HUES6 (cell line): ENCODE measurements around the gene DCP1B.

Experiments
- H3K27ac ChIP-seq: 2 replicates; pipeline ENCODE4 v1.7.0; 2013; ENCODE audit warnings: low read depth, mild to moderate bottlenecking, low read length, inconsistent platforms
- H3K27me3 ChIP-seq: 2 replicates; pipeline ENCODE4 v1.6.1; 2013; ENCODE audit warnings: low read length; ENCODE audit not compliant: control insufficient read depth, insufficient read depth
- H3K36me3 ChIP-seq: 2 replicates; pipeline ENCODE4 v1.6.1; 2013; ENCODE audit warnings: low read length; ENCODE audit not compliant: control insufficient read depth, insufficient read depth
- H3K4me1 ChIP-seq: 2 replicates; pipeline ENCODE4 v1.6.1; 2013; ENCODE audit warnings: low read length; ENCODE audit not compliant: control insufficient read depth, insufficient read depth
- H3K4me3 ChIP-seq: 2 replicates; pipeline ENCODE4 v1.5.1; 2013; ENCODE audit warnings: low read depth, low read length
- H3K9ac ChIP-seq: one replicate; pipeline ENCODE4 v1.6.1; 2013; ENCODE audit warnings: mild to moderate bottlenecking, low read length
- H3K9me3 ChIP-seq: 2 replicates; pipeline ENCODE4 v1.6.1; 2013; ENCODE audit warnings: low read depth, low read length; ENCODE audit not compliant: control insufficient read depth, insufficient read depth

The DCP1B gene

DNA sequence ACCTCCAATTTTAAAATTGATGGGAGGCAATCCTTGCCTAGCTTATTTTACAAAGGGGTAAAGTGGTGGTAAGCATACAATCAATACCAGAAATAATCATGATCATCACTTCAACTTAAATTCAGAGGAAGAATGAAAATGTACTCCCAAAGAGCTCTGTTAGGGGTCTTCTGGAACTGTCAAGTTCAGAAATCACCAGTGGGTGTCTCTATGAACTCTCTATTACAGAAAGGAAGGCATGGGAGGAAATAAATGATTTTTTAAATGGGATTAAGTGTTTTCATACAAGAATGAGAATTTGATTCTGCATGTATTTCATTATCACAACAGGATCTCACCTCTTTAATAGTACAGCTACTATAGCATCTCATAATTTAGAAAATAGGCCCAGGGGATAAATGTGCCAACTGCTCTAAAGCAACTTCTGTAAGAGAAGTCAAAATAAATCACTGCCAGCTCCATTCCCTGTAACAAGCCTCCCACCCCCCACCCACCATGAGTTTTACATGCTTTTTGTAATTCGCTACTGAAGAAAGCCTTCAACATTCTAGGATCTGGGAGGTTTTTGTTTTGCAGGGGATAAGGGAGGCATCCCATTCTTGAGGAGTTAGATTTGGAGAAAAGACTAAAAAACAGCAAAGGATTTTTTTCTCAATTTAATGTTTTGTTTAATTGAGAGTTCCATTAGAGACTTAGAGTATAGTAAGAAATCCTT is 9.7 kb downstream of the DCP1B start:
- Histone ChIP-seq H3K4me3 (no peak overlapping the region), H3K27me3 (no peaks in the 10 kb centered on the region), H3K27ac (0 out of 2 replicates have a peak overlapping the region, but pooled peaks have one; percentile 49), H3K4me1 (peaks cover 30% of the 10 kb centered on the region), H3K9me3 (no peaks in the 10 kb centered on the region), H3K36me3 (peaks cover 31% of the 10 kb centered on the region), H3K9ac (no peak overlapping the region)

DNA sequence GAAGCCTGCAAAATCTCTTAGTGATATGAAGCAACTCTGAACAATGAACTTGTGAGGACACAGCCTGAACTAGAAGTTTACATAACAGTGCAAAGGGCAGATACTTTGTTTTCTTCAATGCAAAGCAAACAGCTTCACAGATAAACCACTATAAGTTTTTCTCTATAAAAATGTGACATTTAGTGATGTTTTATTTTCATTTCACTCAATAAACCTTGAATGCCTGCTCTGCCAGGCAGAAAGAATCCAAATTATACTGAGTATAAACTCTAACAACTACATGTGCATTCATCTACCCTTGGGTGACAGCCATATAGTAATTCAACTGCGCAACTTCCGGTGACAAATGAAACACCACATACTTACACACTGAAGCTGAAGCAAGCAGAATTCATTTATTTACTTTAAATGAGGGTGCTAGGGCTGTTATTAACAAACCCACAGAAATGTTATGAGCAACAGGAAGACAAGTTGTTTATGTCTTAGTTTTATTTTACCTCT is 10.3 kb downstream of the DCP1B start:
- H3K27ac ChIP-seq: no peak overlapping the region
- H3K9ac ChIP-seq: no peak overlapping the region
- H3K27me3 ChIP-seq: no peaks in the 10 kb centered on the region
- no peak overlapping the region for H3K4me3 ChIP-seq
- peaks cover 31% of the 10 kb centered on the region for H3K36me3 ChIP-seq
- peaks cover 30% of the 10 kb centered on the region for H3K4me1 ChIP-seq
- H3K9me3 ChIP-seq: no peaks in the 10 kb centered on the region

DNA sequence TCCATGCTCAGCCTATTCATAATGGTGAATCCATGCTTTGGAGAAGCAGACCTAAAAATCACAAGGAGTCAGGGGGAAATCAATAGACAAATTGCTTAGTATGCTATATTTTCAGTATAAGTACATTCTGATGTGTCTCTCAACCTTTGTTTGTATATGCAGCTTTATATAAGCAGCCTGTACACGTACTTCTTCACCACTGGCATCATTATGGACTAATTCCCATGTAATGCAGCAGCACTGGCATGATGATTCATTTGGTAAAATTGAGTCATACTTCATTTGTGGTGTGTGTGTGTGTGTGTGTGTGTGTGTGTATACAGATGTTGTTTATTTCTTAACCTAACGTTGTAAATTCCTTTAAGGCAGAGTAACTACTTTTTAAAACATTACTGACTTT is 10.9 kb downstream of the DCP1B start:
- Histone ChIP-seq H3K27me3 (no peaks in the 10 kb centered on the region), H3K4me3 (no peak overlapping the region), H3K36me3 (peaks cover 33% of the 10 kb centered on the region), H3K27ac (no peak overlapping the region), H3K9ac (no peak overlapping the region), H3K9me3 (no peaks in the 10 kb centered on the region; the same call in 1 of the 2 replicates), H3K4me1 (peaks cover 28% of the 10 kb centered on the region)

DNA sequence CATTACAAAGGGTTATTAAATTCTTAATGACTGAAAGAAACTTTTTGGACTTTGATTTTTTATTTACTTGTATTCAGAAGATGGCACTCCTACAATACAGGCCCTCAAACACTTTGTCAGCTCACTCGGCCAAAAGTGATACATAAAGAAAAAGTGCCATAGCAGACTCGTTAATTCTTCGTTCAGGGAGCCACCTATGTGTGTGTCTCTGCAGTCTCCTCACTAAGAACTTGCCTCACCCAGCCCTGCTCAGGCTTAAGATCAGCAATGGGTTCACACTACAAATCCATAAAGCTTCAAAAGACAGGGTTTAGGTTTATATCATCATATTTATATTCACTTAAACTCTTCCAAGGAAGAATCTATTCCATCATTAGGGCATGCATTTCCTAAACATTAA is 11.5 kb downstream of the DCP1B start:
- Histone ChIP-seq H3K27ac (no peak overlapping the region), H3K27me3 (no peaks in the 10 kb centered on the region), H3K9ac (no peak overlapping the region), H3K36me3 (peaks cover 39% of the 10 kb centered on the region), H3K4me3 (no peak overlapping the region), H3K4me1 (peaks cover 24% of the 10 kb centered on the region), H3K9me3 (no peaks in the 10 kb centered on the region; the same call in 1 of the 2 replicates)

DNA sequence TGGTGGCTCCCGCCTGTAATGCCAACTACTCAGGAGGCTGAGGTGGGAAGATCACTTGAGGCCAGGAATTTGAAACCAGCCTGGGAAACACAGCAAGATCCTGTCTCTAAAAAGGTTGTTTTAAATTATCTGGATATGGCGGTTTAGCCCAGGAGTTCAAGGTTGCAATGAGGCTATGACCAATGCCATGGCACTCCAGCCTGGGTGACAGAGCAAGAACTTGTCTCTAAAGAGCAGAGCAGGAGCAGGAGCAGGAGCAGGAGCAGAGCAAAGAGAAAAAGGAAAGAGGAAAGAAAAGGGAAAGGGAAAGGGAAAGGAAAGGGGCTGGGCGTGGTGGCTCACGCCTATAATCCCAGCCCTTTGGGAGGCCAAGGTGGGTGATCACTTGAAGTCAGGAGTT is 15.1 kb downstream of the DCP1B start:
- H3K27me3 ChIP-seq: no peaks in the 10 kb centered on the region
- H3K36me3 ChIP-seq: peaks cover 39% of the 10 kb centered on the region
- no peak overlapping the region for H3K9ac ChIP-seq
- H3K27ac ChIP-seq: no peak overlapping the region
- H3K4me1 ChIP-seq: peaks cover 8% of the 10 kb centered on the region; the same call in 1 of the 2 replicates
- H3K9me3 ChIP-seq: peaks cover 12% of the 10 kb centered on the region; the same call in 1 of the 2 replicates
- no peak overlapping the region for H3K4me3 ChIP-seq

DNA sequence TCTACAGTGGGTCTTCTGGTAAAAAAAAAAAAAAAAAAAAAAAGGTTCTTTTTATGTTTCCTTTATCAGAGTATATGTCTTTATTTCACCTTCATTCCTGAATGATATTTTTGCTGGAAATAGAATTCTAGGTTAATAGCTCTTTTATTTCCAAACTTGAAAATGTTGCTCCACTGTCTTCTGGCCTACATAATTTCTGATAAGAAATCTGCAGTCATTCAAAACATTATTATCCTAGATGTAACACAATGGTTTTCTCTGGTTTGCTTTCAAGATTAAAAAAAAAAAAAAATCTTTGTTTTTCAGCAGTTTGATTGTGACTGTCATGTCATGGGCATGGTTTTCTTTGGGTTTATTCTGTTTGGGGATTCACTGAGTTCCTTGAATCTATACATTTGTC is 19.5 kb downstream of the DCP1B start:
- no peak overlapping the region for H3K9ac ChIP-seq
- no peak overlapping the region for H3K27ac ChIP-seq
- H3K9me3 ChIP-seq: peaks cover 12% of the 10 kb centered on the region; the same call in 1 of the 2 replicates
- no peaks in the 10 kb centered on the region for H3K27me3 ChIP-seq
- H3K4me1 ChIP-seq: 0 out of 2 replicates have a peak, but pooled peaks cover 5% of the 10 kb centered on the region
- no peak overlapping the region for H3K4me3 ChIP-seq
- peaks cover 20% of the 10 kb centered on the region for H3K36me3 ChIP-seq

DNA sequence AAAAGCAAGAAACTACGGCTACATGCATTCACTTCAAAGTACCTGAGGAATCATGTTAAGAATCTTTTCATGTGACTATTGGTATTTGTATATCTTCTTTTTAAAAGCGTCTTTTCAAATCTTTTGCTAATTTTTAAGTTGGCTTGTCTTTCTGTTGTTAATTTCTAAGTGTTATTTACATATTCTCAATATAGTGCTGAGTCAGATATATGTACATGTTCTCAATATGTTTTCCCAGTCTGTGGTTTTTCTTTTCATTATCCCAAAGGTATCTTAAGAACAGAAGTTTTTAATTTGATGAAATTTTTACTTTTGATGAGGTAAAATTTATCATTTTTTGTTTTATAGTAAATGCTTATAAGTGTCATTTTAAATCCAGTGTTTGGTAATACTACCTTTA is 24.0 kb downstream of the DCP1B start:
- Histone ChIP-seq H3K27me3 (no peaks in the 10 kb centered on the region), H3K4me1 (0 out of 2 replicates have a peak, but pooled peaks cover 5% of the 10 kb centered on the region), H3K9ac (no peak overlapping the region), H3K9me3 (peaks cover 4% of the 10 kb centered on the region; the same call in 1 of the 2 replicates), H3K27ac (no peak overlapping the region), H3K4me3 (no peak overlapping the region), H3K36me3 (no peaks in the 10 kb centered on the region)

DNA sequence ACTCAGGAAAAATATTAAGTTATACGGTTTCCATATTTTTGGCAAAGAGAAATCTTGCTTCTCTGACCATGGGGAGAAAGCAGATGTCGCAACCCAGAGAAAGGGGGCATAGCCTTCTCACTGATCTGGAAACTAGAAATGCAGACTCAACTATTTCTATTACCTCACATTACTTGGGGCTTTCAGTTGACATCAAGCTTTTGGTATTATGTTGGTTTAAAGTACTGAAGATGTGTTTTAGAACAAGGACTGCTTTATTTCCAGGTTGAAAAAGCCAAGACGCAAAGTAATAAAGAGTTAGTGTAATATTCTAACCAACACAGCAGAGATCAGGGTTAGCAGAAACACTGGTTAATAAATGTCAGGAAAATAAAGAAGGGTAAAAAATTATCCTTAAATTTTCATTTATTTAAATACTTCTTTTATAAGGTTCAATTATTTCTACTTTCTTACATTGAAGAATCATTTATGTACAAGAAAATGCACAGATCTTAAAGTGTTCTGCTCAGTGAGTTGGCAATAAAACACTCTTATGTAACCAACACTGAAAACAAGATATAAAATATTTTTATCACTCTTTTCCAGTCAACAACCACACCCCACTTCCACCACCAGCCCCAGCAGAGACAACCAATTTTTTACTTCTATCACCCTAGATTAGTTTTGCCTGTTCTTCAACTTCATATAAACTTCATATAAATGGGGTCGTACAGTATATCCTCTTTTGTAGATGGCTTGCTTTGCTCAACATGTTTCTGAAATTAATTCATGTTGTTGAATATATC is 26.0 kb downstream of the DCP1B start:
- no peaks in the 10 kb centered on the region for H3K27me3 ChIP-seq
- no peak overlapping the region for H3K9ac ChIP-seq
- H3K36me3 ChIP-seq: no peaks in the 10 kb centered on the region
- no peaks in the 10 kb centered on the region for H3K9me3 ChIP-seq
- 0 out of 2 replicates have a peak, but pooled peaks cover 5% of the 10 kb centered on the region for H3K4me1 ChIP-seq
- no peak overlapping the region for H3K27ac ChIP-seq
- no peak overlapping the region for H3K4me3 ChIP-seq

DNA sequence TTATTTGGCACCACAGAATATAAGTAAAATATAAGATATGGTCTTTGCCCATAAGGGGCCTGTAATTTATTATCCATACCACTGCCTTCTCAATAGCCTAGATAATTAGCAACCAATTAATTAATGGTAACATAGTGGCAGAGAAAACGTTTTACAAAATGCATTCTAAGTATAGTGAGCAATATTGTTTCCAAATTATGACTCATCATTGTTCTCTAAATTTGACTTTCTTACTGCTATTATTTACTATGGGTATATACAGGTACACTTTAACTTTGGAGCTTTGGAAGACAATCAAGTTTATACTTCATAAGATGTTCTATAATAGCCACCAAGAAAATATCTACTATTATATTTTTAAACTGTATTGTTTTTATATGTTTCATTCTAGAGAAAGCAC is 26.7 kb downstream of the DCP1B start:
- H3K4me1 ChIP-seq: 0 out of 2 replicates have a peak, but pooled peaks cover 8% of the 10 kb centered on the region
- no peaks in the 10 kb centered on the region for H3K9me3 ChIP-seq
- no peak overlapping the region for H3K4me3 ChIP-seq
- no peak overlapping the region for H3K27ac ChIP-seq
- no peak overlapping the region for H3K9ac ChIP-seq
- H3K27me3 ChIP-seq: no peaks in the 10 kb centered on the region
- no peaks in the 10 kb centered on the region for H3K36me3 ChIP-seq

DNA sequence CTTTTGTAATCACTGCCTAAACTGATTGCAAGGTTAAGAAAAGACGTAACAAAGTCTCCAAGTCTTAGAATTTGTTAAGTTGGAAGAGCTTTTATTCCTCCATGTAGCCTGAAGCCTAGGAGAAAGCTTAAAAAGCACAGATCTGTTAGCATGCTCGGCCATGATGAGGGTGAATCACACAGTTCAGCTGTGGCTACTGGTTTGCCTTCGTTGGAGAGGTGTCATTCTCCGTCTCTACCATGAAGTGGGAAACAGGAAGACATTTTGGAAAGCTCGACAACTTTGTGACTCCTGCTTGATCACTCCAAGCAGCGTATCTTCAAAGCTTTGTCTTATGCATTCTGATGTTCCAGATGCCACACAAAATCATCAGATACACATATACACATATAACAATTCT is 27.1 kb downstream of the DCP1B start:
- Histone ChIP-seq H3K27me3 (no peaks in the 10 kb centered on the region), H3K9me3 (no peaks in the 10 kb centered on the region), H3K27ac (no peak overlapping the region), H3K4me3 (no peak overlapping the region), H3K4me1 (0 out of 2 replicates have a peak, but pooled peaks cover 8% of the 10 kb centered on the region), H3K36me3 (no peaks in the 10 kb centered on the region), H3K9ac (no peak overlapping the region)

DNA sequence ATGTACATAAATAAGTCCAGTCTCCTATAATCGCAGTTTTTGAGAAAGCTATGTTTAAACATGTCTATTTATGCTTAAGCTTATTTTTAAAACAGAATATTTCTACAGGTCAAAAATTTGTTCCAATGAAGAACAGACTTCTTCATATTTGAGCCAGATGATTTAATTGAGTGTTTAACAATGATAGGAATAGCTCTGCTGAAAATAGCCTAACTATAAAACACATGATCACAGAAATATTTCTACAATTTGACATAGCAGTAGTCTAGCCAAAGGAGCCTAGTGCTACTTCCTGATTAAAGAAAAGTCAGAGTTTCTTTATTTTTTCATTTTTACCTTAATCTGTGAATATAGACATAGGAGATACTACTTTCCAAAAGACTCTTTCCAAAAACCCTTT is 29.4 kb downstream of the DCP1B start:
- H3K36me3 ChIP-seq: no peaks in the 10 kb centered on the region
- H3K4me3 ChIP-seq: no peak overlapping the region
- 0 out of 2 replicates have a peak, but pooled peaks cover 6% of the 10 kb centered on the region for H3K4me1 ChIP-seq
- H3K9ac ChIP-seq: no peak overlapping the region
- no peaks in the 10 kb centered on the region for H3K27me3 ChIP-seq
- no peak overlapping the region for H3K27ac ChIP-seq
- no peaks in the 10 kb centered on the region for H3K9me3 ChIP-seq
